HG03095 (cell line): ENCODE results near the gene NKD2.

Experiments
- ATAC-seq: cut with Tn5 transposase; IDR thresholded peaks from one replicate; pipeline ENCODE4 v1.9.1; 2021; ENCODE audit warnings: moderate library complexity; ENCODE audit not compliant: unreplicated experiment

NKD2 gene

GRCh38 chr5:1028481-1029281, 20.1 kb downstream of the NKD2 start:
- ATAC-seq, result no peak

GRCh38 chr5:1029282-1029944, 20.8 kb downstream of the NKD2 start:
- ATAC-seq, result no peak

GRCh38 chr5:1029945-1030625, 21.5 kb downstream of the NKD2 start:
- ATAC-seq, result no peak

- no peak for ATAC-seq
These were observed 22.2 kb downstream of the NKD2 start for GRCh38 chr5:1030801-1031271.

- ATAC-seq, result no peak
These were observed 22.8 kb downstream of the NKD2 start for GRCh38 chr5:1031306-1031959.

- no peak for ATAC-seq
These were observed 23.4 kb downstream of the NKD2 start for GRCh38 chr5:1032011-1032410.

- ATAC-seq, result no peak
These were observed 24.0 kb downstream of the NKD2 start for GRCh38 chr5:1032551-1033027.

GRCh38 chr5:1033178-1033577, 24.6 kb downstream of the NKD2 start:
- no peak for ATAC-seq

- no peak for ATAC-seq
These were observed 25.2 kb downstream of the NKD2 start for GRCh38 chr5:1033606-1034420.

- ATAC-seq, result no peak
These were observed 25.9 kb downstream of the NKD2 start for GRCh38 chr5:1034421-1034905.

- no peak for ATAC-seq
These were observed 26.4 kb downstream of the NKD2 start for GRCh38 chr5:1034986-1035385.

- no peak for ATAC-seq
These were observed 27.1 kb downstream of the NKD2 start for GRCh38 chr5:1035421-1036405.

GRCh38 chr5:1036504-1037122, 28.0 kb downstream of the NKD2 start:
- no peak for ATAC-seq

GRCh38 chr5:1037123-1037670, 28.6 kb downstream of the NKD2 start:
- ATAC-seq, result no peak

GRCh38 chr5:1037671-1038416, 29.2 kb downstream of the NKD2 start:
- no peak for ATAC-seq

- ATAC-seq, result no peak
These were observed 30.0 kb downstream of the NKD2 start for GRCh38 chr5:1038417-1039209.

- no peak for ATAC-seq
These were observed 30.6 kb downstream of the NKD2 start for GRCh38 chr5:1039210-1039548.
